ENCODE measurements around the gene PI3.
"Not testable (repeated sequence)": the region's sequence is repeated elsewhere in the genome, so short reads cannot be mapped to it uniquely, and the experiment has no call there.

The PI3 gene

GRCh38 chr20:45174434-45175364 is at the start of gene PI3:
Gene PI3, plus strand, starts transcription at chr20:45174902. Its CDS starts 21 bp downstream, at chr20:45174923.
- no peak for DNase-seq

- no peak for DNase-seq
Measured at GRCh38 chr20:45128099-45128498, 46.6 kb upstream of the PI3 start.

DNA sequence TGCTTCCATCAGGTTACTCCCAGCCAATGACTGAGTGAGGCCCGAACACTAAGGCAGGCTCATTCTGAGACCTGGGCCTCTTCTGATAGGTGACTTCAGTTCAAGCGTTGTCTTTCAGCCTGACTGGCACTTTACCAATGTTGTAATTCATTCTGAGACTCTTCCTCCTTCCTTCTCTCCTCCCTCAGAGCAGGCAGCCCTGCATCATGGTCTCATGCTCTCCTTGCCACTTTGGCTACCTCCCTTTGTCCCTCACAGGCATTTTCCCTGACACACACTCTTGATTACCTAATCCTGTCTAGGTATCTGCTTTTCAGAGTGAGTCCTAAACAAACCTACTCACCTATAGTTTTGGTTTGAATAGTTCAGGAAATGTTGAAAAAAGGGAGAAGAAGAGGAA is 37.8 kb upstream of the PI3 start:
- no peak for DNase-seq

DNA sequence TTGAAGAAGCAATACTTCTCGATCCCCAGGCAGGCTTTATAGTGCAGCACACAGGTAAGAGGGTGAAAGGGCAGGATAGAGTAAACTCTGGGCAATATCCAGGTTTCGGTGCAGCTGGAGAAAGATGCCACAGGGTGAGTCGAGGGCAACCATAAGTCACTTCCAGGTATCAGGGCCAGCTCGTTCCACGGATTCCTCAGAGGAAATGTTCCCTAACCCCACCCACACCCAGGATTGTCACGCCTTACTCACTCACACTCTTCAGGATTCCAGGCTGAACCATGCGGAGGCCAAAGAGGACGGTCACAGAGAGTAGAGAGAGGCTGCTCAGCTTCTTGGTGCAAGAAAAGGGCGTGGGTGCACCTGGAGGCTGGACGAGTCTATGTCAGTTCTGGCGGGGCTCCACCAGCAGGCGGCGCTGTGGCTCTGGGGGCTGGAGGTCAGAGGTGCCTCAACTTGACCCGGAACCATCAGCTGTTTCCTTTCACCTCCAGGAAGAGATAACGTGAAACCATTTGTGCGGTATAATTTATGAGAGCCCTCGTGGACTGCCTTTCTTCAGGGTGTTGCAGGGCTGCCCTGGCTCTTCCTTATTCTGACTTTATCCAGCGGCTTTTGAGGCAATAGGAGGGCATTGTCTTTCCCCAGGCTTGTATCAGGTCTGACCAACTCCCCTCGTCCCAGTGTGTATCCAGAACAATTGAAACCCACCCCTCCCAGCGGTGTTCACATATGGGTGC is 36.0 kb upstream of the PI3 start:
- DNase-seq = peak; percentile 82 to 84

GRCh38 chr20:45139733-45140375 is 34.8 kb upstream of the PI3 start:
- not testable (repeated sequence) for DNase-seq

DNA sequence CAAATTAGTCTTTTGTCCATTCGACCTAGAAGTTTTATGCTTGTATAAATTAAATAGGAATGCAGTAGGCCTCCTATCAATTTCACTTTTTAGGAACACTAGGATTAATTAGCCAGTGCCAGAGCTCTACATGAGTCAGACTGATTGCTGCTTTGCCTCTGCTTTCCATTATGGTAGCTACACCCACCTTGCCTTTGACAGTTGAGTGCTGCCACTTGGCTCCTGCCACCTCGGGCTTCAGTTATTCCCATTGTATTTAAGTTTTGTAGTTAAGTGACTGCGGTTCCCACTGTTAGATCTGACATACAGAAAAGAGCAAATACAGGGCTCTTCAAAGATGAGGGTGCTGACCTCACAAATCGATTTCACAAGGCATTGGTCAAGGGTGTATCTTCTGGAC is 33.9 kb upstream of the PI3 start:
- no peak for DNase-seq

DNA sequence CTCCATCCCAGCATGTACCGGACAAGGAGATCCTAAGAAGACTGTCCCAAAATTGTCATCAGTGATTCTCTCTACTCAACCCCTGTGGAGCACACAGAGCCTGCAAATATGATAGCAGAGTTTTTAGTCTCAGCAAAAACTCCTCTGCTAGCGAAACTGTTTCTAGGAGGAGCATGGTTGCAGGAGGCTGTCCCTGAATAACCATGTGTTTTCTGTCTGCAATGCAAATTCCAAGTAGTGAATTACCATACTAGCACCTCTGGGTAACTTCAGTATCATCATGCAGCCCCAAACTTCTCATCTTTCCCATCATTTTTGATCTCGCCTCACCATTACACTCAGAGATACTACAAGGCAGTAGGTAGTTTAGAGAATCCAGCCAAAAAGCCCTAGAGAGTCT is 25.6 kb upstream of the PI3 start:
- no peak for DNase-seq

DNA sequence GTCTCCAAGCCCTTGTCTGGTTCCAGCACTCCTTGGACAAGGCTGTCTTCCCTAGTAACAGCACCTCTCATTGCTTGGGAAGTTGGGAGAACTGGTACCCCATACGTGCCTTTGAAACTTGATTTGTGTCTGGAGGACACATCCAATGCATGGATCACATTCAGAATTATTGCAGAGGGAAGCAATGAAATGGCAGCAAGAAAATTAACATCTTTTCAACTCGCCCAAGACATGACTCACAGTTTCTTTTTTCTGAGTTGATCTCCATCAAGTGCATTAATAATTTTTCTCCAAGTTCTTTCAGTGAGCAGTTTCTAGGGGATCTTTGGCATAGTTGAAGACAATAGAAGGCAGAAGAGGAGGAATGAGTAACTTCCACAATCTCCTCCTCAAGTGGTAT is 22.3 kb upstream of the PI3 start:
- DNase-seq = no peak

DNA sequence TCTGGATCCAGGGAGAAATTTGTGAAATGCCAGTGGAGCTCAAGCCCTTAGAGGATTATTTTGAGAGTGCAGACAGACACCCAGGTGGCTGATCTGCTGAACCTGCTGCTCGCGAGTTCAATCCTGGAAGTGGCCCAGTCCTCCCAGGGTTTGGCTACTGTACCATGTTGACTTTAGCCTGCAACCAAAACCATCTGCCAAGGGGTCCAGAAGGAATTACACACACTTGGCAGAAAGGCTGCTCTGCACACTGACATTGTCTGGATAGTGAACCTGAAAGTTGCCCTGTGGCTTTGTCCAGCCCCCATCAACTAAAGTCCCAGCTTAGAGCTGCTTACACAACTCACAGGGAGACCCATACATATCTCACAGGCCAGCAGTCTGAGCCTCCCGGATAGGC is 21.6 kb upstream of the PI3 start:
- DNase-seq = no peak

- no peak for DNase-seq
Measured at GRCh38 chr20:45153752-45154151, 20.9 kb upstream of the PI3 start.

GRCh38 chr20:45154183-45154582 is 20.5 kb upstream of the PI3 start:
- no peak for DNase-seq

GRCh38 chr20:45154794-45155193 is 19.9 kb upstream of the PI3 start:
- not testable (repeated sequence) for DNase-seq

- no peak for DNase-seq
Measured at GRCh38 chr20:45156713-45157112, 18.0 kb upstream of the PI3 start.

- DNase-seq = no peak
Measured at GRCh38 chr20:45157962-45158361, 16.7 kb upstream of the PI3 start.

- DNase-seq = no peak
Measured at GRCh38 chr20:45163083-45163803, 11.5 kb upstream of the PI3 start.

- no peak for DNase-seq
Measured at GRCh38 chr20:45164906-45165305, 9.8 kb upstream of the PI3 start.

DNA sequence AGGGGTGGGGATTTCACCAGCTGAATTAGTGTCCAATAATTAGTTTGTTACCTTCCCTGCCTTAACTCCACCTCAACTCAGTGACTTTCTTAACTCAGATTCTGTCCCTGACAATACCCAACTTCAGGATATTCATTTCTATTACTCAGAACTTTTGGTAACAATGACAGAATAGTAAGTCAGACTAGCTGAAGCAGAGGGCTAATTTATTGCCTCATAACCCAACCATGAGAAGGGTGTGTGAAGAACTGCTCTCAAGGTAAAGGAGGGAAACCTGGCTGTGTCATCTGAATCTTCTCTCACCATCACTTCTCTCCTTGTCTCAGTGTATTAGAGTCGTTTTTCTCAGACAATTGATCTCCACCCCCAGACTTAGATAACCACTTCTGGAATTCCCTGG is 1.2 kb upstream of the PI3 start:
- DNase-seq = no peak

- DNase-seq = no peak
Measured at GRCh38 chr20:45176526-45177267, 2.0 kb downstream of the PI3 start.

- no peak for DNase-seq
Measured at GRCh38 chr20:45179166-45179565, 4.5 kb downstream of the PI3 start.

- DNase-seq = no peak
Measured at GRCh38 chr20:45181639-45182038, 6.9 kb downstream of the PI3 start.

DNA sequence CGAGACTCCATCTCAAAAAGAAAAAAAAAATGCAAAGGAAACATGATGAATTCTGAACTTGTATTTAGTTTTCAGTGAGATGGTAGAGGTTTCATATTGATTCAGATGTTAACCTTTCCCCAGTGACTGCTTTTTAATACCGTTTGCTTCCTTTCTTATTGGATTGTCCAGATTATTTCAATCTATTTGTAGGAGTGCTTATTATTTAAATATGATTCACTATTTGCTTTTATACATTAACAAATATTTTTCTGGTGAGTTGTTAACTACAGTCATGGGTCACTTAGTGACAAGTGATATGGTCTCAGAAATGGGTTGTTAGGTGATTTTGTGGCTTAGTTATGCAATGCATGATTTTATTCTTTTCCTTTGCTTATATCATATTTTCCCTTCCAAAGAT is 8.4 kb downstream of the PI3 start:
- DNase-seq = no peak

DNA sequence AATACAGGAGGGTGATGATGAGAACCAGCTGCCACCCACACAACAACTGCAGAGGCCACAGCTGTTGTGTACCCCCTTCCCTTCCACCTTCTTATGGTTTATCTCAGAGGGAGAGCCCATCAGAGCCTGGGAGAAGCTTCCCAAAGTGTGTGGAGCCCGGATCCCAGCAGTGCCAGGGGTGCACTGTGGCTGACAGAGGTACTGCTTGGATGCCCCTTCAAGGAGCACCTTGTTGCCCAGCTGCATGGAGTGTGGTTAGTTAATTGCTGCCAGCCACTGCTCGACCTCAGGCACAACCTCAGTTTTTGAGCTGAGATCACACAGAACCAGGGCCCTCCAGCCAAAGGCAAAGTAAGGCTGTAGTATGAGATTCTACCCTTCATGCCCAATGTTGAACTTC is 13.0 kb downstream of the PI3 start:
- DNase-seq = no peak
